Panc1 (cell line): Measurements from ENCODE around the gene CHN1.

Source experiments
- CTCF ChIP-seq: fragments of 450-650 bp; IDR thresholded peaks from 2 replicates; pipeline ENCODE4 v1.5.1; 2017; ENCODE audit warnings: mild to moderate bottlenecking
- POLR2AphosphoS5 ChIP-seq: IDR thresholded peaks from 2 replicates; pipeline ENCODE4 v1.6.1; 2012; ENCODE audit warnings: mild to moderate bottlenecking, low read depth, low read length, moderate library complexity
- SIN3A ChIP-seq: IDR thresholded peaks from 2 replicates; pipeline ENCODE4 v1.6.1; 2012; ENCODE audit warnings: low read depth, mild to moderate bottlenecking, low read length, moderate library complexity, borderline replicate concordance; ENCODE audit not compliant: insufficient read depth
- TCF7L2 ChIP-seq: IDR thresholded peaks from 2 replicates; pipeline ENCODE4 v1.6.1; 2011; ENCODE audit warnings: mild to moderate bottlenecking, low read depth, low read length, inconsistent platforms
- TF ChIP-seq, protein P1 (sequence below), 2 experiments: IDR thresholded peaks; 2 replicates each; pipeline ENCODE4 v1.6.1; 2011 to 2012; ENCODE audit warnings: low read depth in 2 of 2, control low read depth in 1 of 2, low read length in 1 of 2, mild to moderate bottlenecking in 1 of 2, moderate library complexity in 1 of 2; ENCODE audit not compliant: insufficient read depth in 1 of 2

DNA sequence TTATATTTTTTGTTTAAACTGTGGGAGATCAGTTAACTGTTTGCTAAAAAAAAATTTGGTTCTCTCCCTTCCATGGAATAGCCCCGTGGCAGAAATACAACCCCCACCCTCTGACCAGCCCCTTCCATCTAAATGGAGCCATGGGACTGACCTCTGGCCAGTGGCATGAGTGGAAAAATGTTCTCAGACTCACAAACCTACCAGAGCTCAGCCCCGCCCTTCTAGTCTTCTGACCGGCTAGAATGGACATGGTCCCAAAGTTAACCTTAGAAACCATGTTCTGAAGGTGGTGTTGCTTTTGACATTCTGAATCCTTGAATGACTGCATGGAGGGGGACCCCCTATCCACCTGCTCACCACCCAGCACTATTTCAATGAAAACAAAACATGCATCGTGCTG is 239.6 kb downstream of the CHN1 start:
- no peak for TF ChIP-seq CTCF
- TF ChIP-seq POLR2AphosphoS5: no peak
- TF ChIP-seq, protein P1, sequence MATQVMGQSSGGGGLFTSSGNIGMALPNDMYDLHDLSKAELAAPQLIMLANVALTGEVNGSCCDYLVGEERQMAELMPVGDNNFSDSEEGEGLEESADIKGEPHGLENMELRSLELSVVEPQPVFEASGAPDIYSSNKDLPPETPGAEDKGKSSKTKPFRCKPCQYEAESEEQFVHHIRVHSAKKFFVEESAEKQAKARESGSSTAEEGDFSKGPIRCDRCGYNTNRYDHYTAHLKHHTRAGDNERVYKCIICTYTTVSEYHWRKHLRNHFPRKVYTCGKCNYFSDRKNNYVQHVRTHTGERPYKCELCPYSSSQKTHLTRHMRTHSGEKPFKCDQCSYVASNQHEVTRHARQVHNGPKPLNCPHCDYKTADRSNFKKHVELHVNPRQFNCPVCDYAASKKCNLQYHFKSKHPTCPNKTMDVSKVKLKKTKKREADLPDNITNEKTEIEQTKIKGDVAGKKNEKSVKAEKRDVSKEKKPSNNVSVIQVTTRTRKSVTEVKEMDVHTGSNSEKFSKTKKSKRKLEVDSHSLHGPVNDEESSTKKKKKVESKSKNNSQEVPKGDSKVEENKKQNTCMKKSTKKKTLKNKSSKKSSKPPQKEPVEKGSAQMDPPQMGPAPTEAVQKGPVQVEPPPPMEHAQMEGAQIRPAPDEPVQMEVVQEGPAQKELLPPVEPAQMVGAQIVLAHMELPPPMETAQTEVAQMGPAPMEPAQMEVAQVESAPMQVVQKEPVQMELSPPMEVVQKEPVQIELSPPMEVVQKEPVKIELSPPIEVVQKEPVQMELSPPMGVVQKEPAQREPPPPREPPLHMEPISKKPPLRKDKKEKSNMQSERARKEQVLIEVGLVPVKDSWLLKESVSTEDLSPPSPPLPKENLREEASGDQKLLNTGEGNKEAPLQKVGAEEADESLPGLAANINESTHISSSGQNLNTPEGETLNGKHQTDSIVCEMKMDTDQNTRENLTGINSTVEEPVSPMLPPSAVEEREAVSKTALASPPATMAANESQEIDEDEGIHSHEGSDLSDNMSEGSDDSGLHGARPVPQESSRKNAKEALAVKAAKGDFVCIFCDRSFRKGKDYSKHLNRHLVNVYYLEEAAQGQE (IDR thresholded peaks at IDR 0.05; ENCODE audit: insufficient read depth in 1 of 2, low read depth in 2 of 2, low read length in 1 of 2): no peak
- no peak for TF ChIP-seq SIN3A
- TF ChIP-seq TCF7L2: no peak
